Putamen (tissue), 1 donor: Measurements from ENCODE around the gene BAK1.
"Not testable (repeated sequence)": the region's sequence is repeated elsewhere in the genome, so short reads cannot be mapped to it uniquely, and the experiment has no call there.

Source experiments
- DNase-seq: peaks from one replicate; pipeline ENCODE4 v3.0.0-alpha.2; 2016; ENCODE audit warnings: low spot score

Gene BAK1

DNA sequence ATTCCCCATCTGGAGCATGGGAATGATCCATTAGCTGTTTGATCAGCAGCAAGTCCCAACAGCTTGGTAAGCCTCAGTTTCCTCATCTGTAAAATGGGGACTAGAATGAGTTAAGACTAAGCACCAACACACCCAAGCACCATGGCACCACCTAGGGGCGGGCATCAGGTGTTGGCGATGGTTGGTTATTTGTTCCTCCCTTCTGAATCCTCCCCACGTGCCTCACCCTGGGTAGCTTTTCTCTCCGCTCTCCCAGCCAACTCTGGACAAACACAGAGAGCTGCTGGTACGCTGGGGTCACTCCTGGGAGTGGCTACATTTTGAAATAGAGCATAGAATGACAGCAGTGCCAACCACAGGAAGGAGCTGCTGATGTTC, 27.7 kb upstream of the BAK1 start:
- DNase-seq, result no peak

DNA sequence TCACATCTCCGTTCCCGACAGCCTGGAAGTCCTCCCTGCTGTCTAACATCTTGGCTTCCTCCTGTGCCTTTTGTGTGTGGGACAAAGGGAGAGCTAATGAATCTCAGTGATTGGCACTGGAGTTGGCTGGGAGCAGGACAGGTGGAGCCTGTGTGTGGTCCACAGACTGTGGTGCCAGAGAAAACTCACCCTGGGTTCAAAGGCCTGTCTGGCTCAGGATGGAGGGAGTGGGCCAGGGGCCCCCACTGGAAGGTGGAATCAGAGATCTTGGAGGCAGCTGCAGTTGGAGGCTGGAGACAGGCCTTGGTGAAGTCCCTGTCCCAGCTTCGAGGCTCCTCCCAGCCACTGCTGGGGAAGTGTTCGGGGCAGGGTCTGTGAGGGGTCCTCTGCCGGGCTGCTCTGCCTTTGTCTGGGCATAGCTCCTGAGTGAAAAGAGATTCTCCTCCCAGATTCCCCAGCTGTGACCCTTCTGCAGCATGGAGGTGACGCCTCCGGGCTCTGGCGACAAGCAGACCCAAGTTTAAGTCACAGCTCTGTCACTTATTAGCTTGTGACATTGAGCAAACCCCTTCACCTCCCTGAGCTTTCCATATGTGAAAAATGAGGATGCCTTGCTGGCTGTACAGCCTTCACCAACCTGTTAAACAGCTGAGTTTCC, 27.2 kb upstream of the BAK1 start:
- no peak for DNase-seq

GRCh38 chr6:33606642-33607041, 26.6 kb upstream of the BAK1 start:
- no peak for DNase-seq

- no peak for DNase-seq
These were observed 25.1 kb upstream of the BAK1 start for GRCh38 chr6:33604941-33605854.

DNA sequence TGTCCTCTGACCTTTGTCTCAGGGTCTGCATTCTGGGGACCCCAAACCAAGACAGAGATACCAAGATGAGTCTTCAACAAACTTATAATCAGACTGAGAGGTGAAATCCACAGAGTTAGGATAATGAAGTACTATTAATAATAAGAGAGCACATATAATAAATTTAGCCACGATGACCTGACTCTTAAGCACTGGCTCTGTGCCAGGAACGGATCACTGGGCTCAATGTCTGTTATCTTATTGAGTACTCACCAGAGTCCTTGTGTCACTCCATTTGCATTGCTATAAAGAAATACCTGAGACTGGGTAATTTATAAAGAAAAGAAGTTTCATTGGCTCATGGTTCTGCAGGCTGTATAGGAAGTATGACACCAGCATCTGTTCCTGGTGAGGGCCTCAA, 22.1 kb upstream of the BAK1 start:
- no peak for DNase-seq

- no peak for DNase-seq
These were observed 20.7 kb upstream of the BAK1 start for GRCh38 chr6:33600761-33601160.

GRCh38 chr6:33599413-33599938, 19.4 kb upstream of the BAK1 start:
- no peak for DNase-seq

DNA sequence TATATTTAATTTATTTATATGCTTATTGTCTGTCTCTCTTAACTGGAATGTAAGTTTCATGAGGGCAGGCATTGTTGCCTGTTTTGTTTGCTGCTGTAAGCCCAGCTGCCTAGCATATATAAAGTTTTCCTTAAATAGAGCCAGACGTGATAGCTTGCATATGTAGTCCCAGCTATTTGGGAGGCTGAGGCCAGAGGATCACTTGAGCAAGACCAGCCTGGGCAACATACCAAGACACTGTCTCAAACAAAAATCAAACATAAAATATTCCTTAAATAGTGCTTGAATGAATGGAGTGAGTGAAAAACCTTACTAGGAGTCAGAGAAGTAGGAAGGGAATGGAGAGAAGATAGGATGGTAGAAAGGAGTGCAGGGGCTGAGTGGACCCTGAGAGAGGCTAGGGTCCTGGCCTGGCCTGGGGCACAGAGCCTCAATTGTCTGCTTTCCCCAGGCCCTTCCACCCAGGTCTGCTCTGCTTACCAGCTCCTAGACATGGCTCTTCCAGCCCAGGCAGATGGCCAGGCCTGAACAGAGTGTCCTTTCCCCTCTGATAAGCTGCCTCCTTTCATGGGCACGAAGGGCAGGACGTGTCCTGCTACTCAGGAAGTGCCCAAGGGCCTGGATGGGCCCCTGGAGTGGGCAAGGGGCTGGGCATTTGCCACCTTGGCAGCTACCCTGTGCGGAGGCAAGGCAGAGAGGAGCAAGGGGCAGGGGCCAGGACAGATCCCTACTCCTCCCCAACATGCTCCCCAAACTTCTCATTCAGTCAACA, 17.7 kb upstream of the BAK1 start:
- DNase-seq, result no peak

DNA sequence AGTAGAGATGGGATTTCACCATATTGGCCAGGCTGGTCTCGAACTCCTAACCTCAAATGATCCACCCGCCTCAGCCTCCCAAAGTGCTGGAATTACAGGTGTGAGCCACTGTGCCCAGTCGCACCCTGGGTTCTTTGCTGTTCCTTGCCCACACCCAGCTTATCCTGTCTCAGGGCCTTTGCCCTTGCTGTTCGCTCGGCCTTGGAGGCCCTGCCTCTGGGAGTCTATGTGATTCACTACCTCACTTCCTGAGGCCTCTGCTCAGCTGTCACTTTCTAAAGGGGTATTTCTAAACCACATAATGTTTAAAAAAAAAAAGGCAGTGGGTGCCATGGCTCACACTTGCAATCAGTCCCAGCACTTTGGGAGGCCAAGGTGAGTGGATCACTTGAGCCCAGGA, 16.8 kb upstream of the BAK1 start:
- not testable (repeated sequence) for DNase-seq

DNA sequence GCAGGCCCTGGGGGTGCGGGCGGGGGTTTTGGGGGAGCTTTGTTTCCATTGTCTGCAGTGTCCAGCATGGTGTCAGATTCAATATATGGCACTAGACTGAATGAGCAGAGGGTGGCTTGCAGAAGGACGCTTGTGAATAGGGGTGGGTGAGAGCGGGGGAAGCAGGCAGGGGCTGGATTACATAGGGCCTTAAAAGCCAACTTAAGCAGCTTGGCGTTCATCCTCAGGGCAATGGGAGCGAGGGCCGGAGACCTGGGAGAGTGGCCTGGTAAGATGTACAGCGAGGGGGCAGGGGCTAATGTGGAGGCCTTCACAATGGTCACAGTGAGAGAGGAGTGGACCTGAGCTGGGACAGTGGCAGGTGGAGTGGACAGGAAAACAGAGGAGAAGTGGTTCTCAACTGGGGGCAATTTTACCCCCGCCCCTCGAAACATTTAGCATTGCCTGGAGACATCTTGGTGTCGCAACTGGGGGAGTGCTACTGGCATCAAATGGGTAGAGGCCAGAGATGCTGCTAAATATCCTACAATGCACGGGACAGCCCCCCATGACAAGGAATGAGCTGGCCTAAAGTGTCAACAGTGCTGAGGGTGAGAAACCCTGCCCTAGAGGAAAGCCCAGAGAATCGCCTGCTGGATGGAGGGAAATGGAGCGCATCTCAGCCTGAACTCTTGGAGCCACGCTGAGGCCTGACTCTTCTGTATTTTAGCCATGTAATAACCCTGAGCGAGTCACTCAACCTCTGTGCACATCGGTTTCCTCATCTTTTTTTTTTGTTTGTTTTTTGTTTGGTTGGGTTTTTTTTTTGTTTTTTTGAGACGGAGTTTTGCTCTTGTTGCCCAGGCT, 15.1 kb upstream of the BAK1 start:
- no peak for DNase-seq

DNA sequence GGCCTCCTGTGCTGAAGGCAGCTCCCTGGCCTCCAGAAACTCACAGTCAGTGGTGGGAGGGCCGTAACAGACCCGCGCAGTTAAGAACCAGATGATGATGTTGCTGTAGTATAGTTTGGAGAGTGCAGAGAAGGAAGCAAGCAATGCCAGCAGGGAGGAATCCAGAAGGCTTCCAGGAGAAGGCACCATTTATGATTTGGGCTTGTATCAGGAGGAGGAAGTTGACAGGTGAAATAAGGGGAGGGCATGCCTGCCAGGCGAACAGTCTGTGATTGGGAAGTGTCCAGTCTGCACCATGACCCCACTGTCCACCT, 13.3 kb upstream of the BAK1 start:
- DNase-seq, result no peak

DNA sequence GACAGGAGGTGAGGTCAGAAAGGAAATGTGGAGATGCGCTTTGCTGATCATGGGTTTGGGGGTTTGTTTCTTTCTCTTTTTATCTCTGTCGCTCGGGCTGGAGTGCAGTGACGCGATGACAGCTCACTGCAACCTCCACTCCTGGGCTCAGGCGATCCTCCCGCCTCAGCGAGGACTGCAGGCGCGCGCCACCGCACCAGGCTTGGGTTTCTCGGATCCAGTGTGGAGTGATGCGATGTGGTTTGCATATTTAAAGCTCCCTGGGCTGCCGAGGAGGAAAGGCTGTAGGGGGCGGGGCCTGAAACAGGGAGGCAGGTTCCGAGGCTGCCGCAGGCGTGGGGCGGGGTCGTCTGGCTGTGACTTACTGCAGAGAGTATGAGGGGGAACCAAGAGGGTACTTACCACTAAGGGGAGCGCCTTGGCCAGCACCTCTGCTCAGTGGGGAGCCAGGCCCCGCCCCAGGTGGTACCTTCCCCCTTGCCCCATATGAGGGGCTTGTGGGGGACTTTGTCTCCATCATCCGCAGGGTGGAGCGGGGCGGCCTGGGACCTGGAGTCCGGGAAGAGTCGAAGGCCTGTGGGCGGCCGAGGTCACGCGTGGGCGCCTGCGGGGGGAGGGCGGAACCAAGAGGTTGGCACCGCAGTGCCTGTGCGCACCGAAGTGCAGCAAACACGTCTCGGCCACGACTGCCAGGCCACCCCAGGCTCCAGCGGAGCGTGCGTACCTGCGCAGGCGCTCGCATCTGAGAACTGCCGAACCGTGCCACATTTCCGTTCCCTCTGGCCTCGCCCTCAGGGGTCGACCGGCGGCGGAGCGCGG, 12.7 kb upstream of the BAK1 start:
- DNase-seq, result no peak

- DNase-seq, result no peak
These were observed 12.2 kb upstream of the BAK1 start for GRCh38 chr6:33592280-33592594.

DNA sequence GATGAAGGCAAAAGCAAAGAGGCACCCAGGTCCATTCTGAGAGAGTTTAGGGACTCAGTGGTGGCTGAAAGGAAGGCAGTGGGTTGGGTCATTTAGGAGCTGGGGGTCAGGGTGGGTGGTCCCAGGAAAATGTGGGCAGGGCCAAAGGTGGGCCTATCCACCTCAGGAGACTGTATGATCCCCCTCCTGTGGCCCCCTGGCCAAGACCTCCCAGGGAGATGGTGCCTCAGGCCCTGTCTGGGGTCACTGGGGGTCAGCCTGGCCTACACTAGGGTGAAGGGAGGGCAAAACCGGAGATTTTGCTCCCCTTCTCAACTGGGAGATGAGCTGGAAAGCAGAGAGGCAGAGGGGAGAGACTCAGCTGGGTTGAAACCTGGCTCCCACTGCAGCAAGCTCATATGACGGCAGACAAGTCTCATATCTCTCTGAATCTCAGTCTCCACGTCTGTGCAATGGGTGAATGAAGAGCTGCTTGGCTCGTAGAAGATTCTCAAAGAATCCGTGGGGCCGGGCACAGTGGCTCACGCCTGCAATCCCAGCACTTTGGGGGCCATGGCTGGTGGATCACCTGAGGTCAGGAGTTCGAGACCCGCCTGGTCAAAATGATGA, 11.5 kb upstream of the BAK1 start:
- DNase-seq, result no peak

DNA sequence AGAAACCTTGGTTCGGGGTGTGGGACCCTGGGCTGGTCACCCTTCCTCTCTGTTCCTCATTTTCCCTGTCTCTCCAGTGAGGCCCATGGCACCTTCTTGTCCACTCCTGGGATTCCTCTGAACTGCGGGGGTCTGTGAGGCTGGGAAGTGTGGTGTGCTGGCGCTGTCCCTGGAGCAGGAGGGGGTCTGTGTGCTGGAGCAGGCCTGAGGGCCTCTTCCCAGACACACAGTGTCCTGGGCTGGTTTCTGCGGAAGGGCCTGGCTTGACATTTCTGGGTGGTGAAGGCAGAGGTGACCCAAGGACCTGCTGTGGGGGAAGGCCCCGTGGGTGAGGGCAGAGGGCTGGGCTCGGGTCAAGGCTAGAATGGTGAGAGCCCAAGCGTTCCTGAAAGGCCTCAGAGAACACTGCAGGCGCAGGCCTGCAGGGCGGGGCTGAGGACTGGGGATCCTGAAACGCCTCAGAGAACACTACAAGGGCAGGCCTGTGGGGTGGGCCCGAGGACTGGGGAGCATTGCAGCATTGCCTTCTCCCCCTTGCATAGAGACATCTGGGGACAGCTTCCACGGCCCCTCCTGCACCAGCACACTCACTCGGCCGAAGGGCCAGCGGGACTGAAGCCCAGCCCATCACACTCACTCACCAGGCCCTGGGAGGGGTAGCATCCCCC, 10.6 kb upstream of the BAK1 start:
- DNase-seq, result no peak

DNA sequence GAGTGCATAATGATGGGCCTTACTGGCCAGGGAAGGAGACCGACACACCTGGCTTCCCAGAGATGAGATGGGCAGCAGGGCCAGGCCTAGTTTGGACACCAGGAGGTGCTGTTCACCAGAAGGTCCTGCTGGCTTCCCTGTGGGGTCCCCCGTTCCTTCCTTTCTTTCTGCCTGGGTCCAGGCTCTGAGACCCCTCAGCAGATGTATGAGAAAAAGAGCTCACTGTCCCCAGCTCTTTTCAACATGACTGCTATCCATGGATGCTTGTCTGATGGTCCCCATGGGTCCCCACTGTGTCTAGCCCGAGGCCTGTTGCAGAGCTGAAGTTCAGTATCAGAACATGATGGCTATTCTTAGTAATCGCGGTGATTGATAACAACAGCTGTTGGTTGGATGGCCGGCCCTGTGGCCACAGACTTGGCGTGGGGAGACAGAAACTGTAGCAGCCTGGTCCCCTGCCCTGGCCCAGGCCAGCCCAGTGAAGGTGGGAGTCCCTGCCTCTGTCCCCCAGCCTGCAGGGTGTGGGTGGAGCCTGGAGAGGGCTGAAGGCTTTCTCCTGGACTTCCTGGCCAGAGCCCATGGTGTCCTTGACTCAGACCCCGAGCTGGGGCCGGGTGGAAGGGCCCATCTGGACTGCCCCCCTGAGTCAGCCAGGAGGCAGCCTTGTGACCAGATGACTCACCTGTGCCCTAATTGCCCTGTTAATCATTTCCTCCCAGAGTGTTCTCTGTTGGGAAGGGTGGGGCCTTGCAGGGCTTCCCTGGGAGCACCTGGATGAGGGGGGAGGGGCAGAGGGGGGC, 9.9 kb upstream of the BAK1 start:
- no peak for DNase-seq

DNA sequence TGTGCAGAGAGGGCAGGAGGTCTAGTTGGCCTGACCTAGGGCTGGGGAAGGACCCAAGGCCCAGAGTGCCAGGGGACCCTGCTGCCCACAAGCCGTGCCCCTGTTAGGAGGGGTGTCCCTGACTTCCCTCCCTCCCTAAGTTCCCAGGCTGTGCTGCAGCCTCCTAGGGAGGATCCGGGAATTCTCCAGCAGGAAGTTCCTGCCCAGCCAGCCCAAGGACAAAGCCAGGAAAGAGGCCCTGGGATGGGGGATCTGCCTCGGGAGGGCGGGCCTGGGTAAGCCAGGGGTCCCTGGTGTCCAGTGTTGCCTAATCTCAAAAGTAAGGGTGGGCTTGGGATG, 9.3 kb upstream of the BAK1 start:
- DNase-seq, result no peak

DNA sequence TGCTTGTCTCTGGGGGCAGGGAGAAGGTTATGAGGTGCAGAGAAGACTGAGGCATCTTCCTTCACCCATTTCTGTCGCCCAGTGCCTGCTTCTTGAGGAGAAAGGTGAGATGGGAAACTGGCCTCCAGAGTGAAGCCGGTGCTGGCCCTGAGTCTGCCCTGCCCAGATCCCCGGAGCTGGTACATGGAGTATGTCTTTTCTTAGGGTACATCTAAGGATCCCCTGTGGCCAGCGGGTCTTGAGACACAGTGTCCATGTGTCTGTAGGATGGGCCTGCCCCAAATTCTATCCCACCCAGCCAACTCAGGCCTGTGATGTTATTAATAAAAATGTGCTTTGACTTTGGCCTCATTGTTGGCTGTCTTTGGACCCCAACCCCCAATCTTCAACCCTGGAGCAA, 8.8 kb upstream of the BAK1 start:
- no peak for DNase-seq

DNA sequence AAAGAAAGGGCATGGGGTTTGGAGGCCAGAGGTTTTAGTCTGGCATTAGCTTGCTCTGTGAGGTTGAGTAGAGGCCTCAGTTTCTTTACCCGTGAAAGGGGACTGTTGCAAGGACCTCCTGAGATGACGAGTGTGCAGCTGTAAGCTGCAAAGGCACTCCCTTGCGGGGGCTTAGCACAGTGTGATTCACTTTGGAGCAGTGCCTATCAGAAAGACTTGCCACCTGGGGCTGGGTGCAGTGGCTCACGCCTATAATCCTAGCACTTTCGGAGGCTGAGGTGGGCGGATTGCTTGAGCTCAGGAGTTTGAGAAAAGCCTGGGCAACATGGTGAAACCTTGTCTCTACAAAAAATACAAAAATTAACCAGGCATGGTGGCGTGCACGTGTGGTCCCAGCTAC, 7.5 kb upstream of the BAK1 start:
- peak; percentile 80 for DNase-seq
